ENCODE data around the gene KCNQ1. TPM values are rescaled to one million over a fixed set of nuclear protein-coding genes. Genes with fewer than 3 reads are reported as not detected.

KCNQ1 gene
- total RNA-seq, 1 experiment from 2014 or later, result 2.3 TPM

GRCh38 chr11:2890466-2891294 is 445.9 kb downstream of the KCNQ1 start:
- Histone ChIP-seq H2BK5ac (ENCODE audit: insufficient read length, low read length) (no peak overlapping the region), H2BK12ac (ENCODE audit: insufficient read length, low read depth, low read length) (no peak overlapping the region), H3K23ac (ENCODE audit: insufficient read length, low read depth, low read length) (no peak overlapping the region), H3K14ac (ENCODE audit: insufficient read depth, low read length) (no peak overlapping the region), H4K91ac (ENCODE audit: insufficient read length, low read depth, low read length) (no peak overlapping the region), H3K27ac (ENCODE audit: insufficient read length, low read depth, low read length) (no peak overlapping the region), H3K18ac (ENCODE audit: insufficient read length, low read depth, low read length) (no peak overlapping the region), H2AK5ac (ENCODE audit: insufficient read length, low read length) (no peak overlapping the region), H3K56ac (ENCODE audit: insufficient read length, low read depth, low read length) (no peak overlapping the region), H3K9ac (ENCODE audit: extremely low read depth, insufficient read length, low read length) (no peak overlapping the region), H3K79me2 (ENCODE audit: insufficient read depth, low read length) (no peaks in the 10 kb centered on the region), H3K4me1 (ENCODE audit: insufficient read depth, low read length) (no peaks in the 10 kb centered on the region), H3T11ph (ENCODE audit: low read length) (no peak overlapping the region), H3K9me3 (ENCODE audit: control insufficient read depth, low read depth, low read length) (peaks cover 4% of the 10 kb centered on the region), H4K20me1 (ENCODE audit: control insufficient read depth, insufficient read depth, insufficient read length) (no peaks in the 10 kb centered on the region), H3K27me3 (ENCODE audit: insufficient read depth, low read length) (no peaks in the 10 kb centered on the region; the same call in 1 of the 2 replicates), H2AFZ (ENCODE audit: low read length) (no peak overlapping the region), H3K23me2 (ENCODE audit: insufficient read length, low read depth, low read length, poor library complexity, severe bottlenecking) (no peaks in the 10 kb centered on the region), H3K79me1 (ENCODE audit: insufficient read depth, low read depth, low read length, poor library complexity, severe bottlenecking) (no peaks in the 10 kb centered on the region), H3K4ac (ENCODE audit: low read depth, low read length) (no peak overlapping the region), H4K8ac (replicated peaks; ENCODE audit: insufficient read length, low read depth, low read length) (no peak overlapping the region), H2BK15ac (ENCODE audit: low read depth, low read length) (no peak overlapping the region), H4K5ac (ENCODE audit: insufficient read length, low read depth, low read length) (no peak overlapping the region), H2BK120ac (ENCODE audit: low read depth, low read length, poor library complexity, severe bottlenecking) (no peak overlapping the region), H2BK20ac (ENCODE audit: low read depth, low read length, poor library complexity, severe bottlenecking) (no peak overlapping the region), H3K4me2 (ENCODE audit: insufficient read depth, insufficient read length, low read length) (no peak overlapping the region)
- Mint-ChIP-seq H3K4me3 (no peak overlapping the region), H3K9me3 (peaks cover 0 to 2% of the 10 kb centered on the region in 2 experiments; a peak in 2 of 5 replicates), H3K4me1 (peaks cover 24% of the 10 kb centered on the region in 2 experiments), H3K27me3 (ENCODE audit: low read depth) (peaks cover 62% of the 10 kb centered on the region), H3K27ac (no peak overlapping the region), H3K36me3 (ENCODE audit: insufficient read depth in 1 of 3, low read depth in 3 of 3) (no peaks in the 10 kb centered on the region; a peak in 1 of 7 replicates)
- WGBS (ENCODE audit: extremely low coverage, insufficient read length, low lambda C conversion rate), result no CpG with 5 or more reads among the region's 28 CpGs
- no peak for DNase-seq
- TF ChIP-seq CTCF (conservative IDR thresholded peaks at IDR 0.05), result no peak

Measured in H9 (cell line).